H1 (cell line): ENCODE results near the gene FAT3. TPM values are rescaled to one million over a fixed set of nuclear protein-coding genes. Genes with fewer than 3 reads are reported as not detected.

Experiments used
- CTCF ChIA-PET: fragments of 300-600 bp; sonication (Branson Sonifier 250); formaldehyde crosslinking; loops from one replicate; lab custom pipeline; 2021; ENCODE audit not compliant: partially characterized antibody; lab: Charles Lee
- POLR2A ChIA-PET: fragments of 300-600 bp; sonication (Branson Sonifier 250); formaldehyde crosslinking; loops from one replicate; lab custom pipeline; 2021; ENCODE audit warnings: inconsistent platforms; ENCODE audit not compliant: partially characterized antibody; lab: Charles Lee
- DNase-seq, 2 experiments: peaks; one replicate each; pipeline versions ENCODE4 v3.0.0 to v3.0.0-alpha.2; 2010 to 2022; ENCODE audit warnings: low spot score in 2 of 2, low read depth in 1 of 2, mixed read lengths in 1 of 2
- FAIRE-seq: peaks from 2 replicates; lab custom pipeline; 2011; peaks lifted over from hg19 to GRCh38; lab: Jason Lieb, UNC
- H2AFZ ChIP-seq: 2 replicates; pipeline ENCODE4 v1.8.1; 2012; ENCODE audit warnings: low read length, inconsistent platforms
- H2AK5ac ChIP-seq: 2 replicates; pipeline ENCODE4 v1.6.1; 2013; ENCODE audit warnings: low read depth, low read length
- H2BK120ac ChIP-seq: replicated peaks from 2 replicates; pipeline ENCODE3; 2013; ENCODE audit warnings: low read depth, low read length, inconsistent platforms
- H2BK12ac ChIP-seq: 2 replicates; pipeline ENCODE4 v1.6.1; 2013; ENCODE audit warnings: low read depth, low read length
- H2BK15ac ChIP-seq: 2 replicates; pipeline ENCODE4 v1.6.1; 2013; ENCODE audit warnings: low read length
- H2BK20ac ChIP-seq: 2 replicates; pipeline ENCODE4 v1.6.1; 2013; ENCODE audit warnings: low read length
- H2BK5ac ChIP-seq: 2 replicates; pipeline ENCODE4 v1.6.1; 2013; ENCODE audit warnings: low read depth, low read length
- H3K14ac ChIP-seq: 2 replicates; pipeline ENCODE4 v1.6.1; 2013; ENCODE audit warnings: inconsistent platforms; ENCODE audit not compliant: insufficient read length
- H3K18ac ChIP-seq: 2 replicates; pipeline ENCODE4 v1.6.1; 2013; ENCODE audit warnings: low read length; ENCODE audit errors: extremely low read depth
- H3K23ac ChIP-seq: 2 replicates; pipeline ENCODE4 v1.6.1; 2013; ENCODE audit warnings: inconsistent platforms; ENCODE audit not compliant: insufficient read length
- H3K23me2 ChIP-seq: 2 replicates; pipeline ENCODE4 v1.6.1; 2013; ENCODE audit warnings: low read depth, low read length
- H3K27ac ChIP-seq: 2 replicates; pipeline ENCODE4 v1.6.1; 2011; ENCODE audit warnings: low read depth, low read length, inconsistent platforms
- H3K27me3 ChIP-seq, 4 experiments: replicated peaks in 1 of 4; 1 replicate in 1 of 4; 2 replicates in 3 of 4; pipeline versions ENCODE4 v1.6.1 to v1.8.1; 2011 to 2013; ENCODE audit warnings: low read length in 3 of 4, mild to moderate bottlenecking in 3 of 4, inconsistent platforms in 2 of 4, mixed read lengths in 2 of 4, moderate library complexity in 1 of 4; ENCODE audit not compliant: control insufficient read depth in 3 of 4, insufficient read depth in 3 of 4; ENCODE audit errors: extremely low read depth in 1 of 4
- H3K36me3 ChIP-seq, 4 experiments: 2 replicates each; pipeline versions ENCODE4 v1.6.1 to v1.8.1; 2011 to 2013; ENCODE audit warnings: mild to moderate bottlenecking in 4 of 4, low read length in 3 of 4, moderate library complexity in 2 of 4, control low read depth in 1 of 4, inconsistent platforms in 1 of 4; ENCODE audit not compliant: insufficient read depth in 4 of 4, control insufficient read depth in 2 of 4
- H3K4ac ChIP-seq: replicated peaks from 2 replicates; pipeline ENCODE3; 2013; ENCODE audit warnings: low read length, low read depth, mixed read lengths, inconsistent platforms; ENCODE audit not compliant: insufficient read length
- H3K4me1 ChIP-seq, 4 experiments: replicated peaks in 1 of 4; 1 replicate in 1 of 4; 2 replicates in 3 of 4; pipeline versions ENCODE4 v1.6.1 to v1.8.1; 2011 to 2013; ENCODE audit warnings: low read length in 3 of 4, inconsistent platforms in 2 of 4, mixed read lengths in 1 of 4; ENCODE audit not compliant: insufficient read depth in 4 of 4, control insufficient read depth in 3 of 4
- H3K4me2 ChIP-seq, 2 experiments: 2 replicates each; pipeline versions ENCODE4 v1.6.1 to v1.8.1; 2011 to 2013; ENCODE audit warnings: low read depth in 2 of 2, low read length in 2 of 2, control low read depth in 1 of 2, inconsistent platforms in 1 of 2, mild to moderate bottlenecking in 1 of 2; ENCODE audit not compliant: insufficient read depth in 1 of 2
- H3K4me3 ChIP-seq, 4 experiments: fragments of 200-600, 300-600 bp in 1 of 4; sonication (generic), shearing (Covaris generic), sonication (Bioruptor Twin) in 1 of 4; 2 replicates each; pipeline versions ENCODE4 v1.5.1 to v1.8.1; 2011 to 2016; ENCODE audit warnings: low read length in 4 of 4, low read depth in 3 of 4, control low read depth in 2 of 4, inconsistent platforms in 2 of 4, mild to moderate bottlenecking in 2 of 4, mixed read lengths in 1 of 4, moderate library complexity in 1 of 4; ENCODE audit not compliant: insufficient read depth in 2 of 4; ENCODE audit errors: extremely low read depth in 1 of 4
- H3K56ac ChIP-seq: replicated peaks from 2 replicates; pipeline ENCODE3; 2013; ENCODE audit warnings: low read depth, mild to moderate bottlenecking, mixed read lengths, low read length, inconsistent platforms; ENCODE audit not compliant: insufficient read length
- H3K79me1 ChIP-seq: 2 replicates; pipeline ENCODE4 v1.6.1; 2013; ENCODE audit warnings: low read depth, low read length, control low read depth
- H3K79me2 ChIP-seq, 2 experiments: 2 replicates each; pipeline versions ENCODE4 v1.6.1 to v1.8.1; 2012 to 2013; ENCODE audit warnings: low read length in 2 of 2, mild to moderate bottlenecking in 2 of 2, inconsistent platforms in 1 of 2; ENCODE audit not compliant: insufficient read depth in 2 of 2, control insufficient read depth in 1 of 2
- H3K9ac ChIP-seq, 4 experiments: replicated peaks in 1 of 4; 1 replicate in 1 of 4; 2 replicates in 3 of 4; pipeline versions ENCODE4 v1.6.1 to v1.8.1; 2011 to 2013; ENCODE audit warnings: low read depth in 3 of 4, low read length in 3 of 4, control low read depth in 2 of 4, mild to moderate bottlenecking in 2 of 4, moderate library complexity in 2 of 4, inconsistent platforms in 1 of 4; ENCODE audit errors: extremely low read depth in 1 of 4
- H3K9me3 ChIP-seq, 2 experiments: 2 replicates each; pipeline versions ENCODE4 v1.6.1 to v1.8.1; 2012 to 2013; ENCODE audit warnings: mild to moderate bottlenecking in 2 of 2, moderate library complexity in 2 of 2, control low read depth in 1 of 2, inconsistent platforms in 1 of 2, low read depth in 1 of 2, low read length in 1 of 2, mixed read lengths in 1 of 2; ENCODE audit not compliant: insufficient read depth in 2 of 2
- H4K20me1 ChIP-seq, 2 experiments: replicated peaks in 1 of 2; 2 replicates each; pipeline versions ENCODE3 to v1.8.1; 2011 to 2013; ENCODE audit warnings: inconsistent platforms in 2 of 2, low read length in 2 of 2, mild to moderate bottlenecking in 1 of 2; ENCODE audit not compliant: insufficient read depth in 2 of 2, control insufficient read depth in 1 of 2
- H4K5ac ChIP-seq: 2 replicates; pipeline ENCODE4 v1.6.1; 2013; ENCODE audit warnings: low read length, low read depth, mixed read lengths, inconsistent platforms; ENCODE audit not compliant: insufficient read length
- H4K8ac ChIP-seq: 2 replicates; pipeline ENCODE4 v1.8.0; 2013; ENCODE audit warnings: mild to moderate bottlenecking, moderate library complexity, low read length, inconsistent platforms; ENCODE audit not compliant: insufficient read depth; ENCODE audit errors: extremely low read depth
- H4K91ac ChIP-seq: replicated peaks from 2 replicates; pipeline ENCODE3; 2013; ENCODE audit warnings: low read length, mixed read lengths, inconsistent platforms; ENCODE audit not compliant: insufficient read length
- ASH2L ChIP-seq: fragments of 200-600, 300-600 bp; sonication (generic); IDR thresholded peaks from one replicate; pipeline ENCODE4 v1.7.1; 2017; ENCODE audit warnings: low read length
- BCL11A ChIP-seq, 2 experiments: IDR thresholded peaks; one replicate each; pipeline ENCODE4 v1.6.1; 2011; ENCODE audit warnings: low read depth in 2 of 2, low read length in 2 of 2, mild to moderate bottlenecking in 2 of 2
- CBX8 ChIP-seq: fragments of 300-800, 300-1000 bp; sonication (generic); IDR thresholded peaks from 2 replicates; pipeline ENCODE4 v1.7.1; 2016; ENCODE audit warnings: low read depth, low read length, borderline replicate concordance
- CEBPB ChIP-seq: IDR thresholded peaks from 2 replicates; pipeline ENCODE4 v1.6.1; 2012; ENCODE audit warnings: low read depth, low read length
- CHD1 ChIP-seq: IDR thresholded peaks from 2 replicates; pipeline ENCODE4 v1.6.1; 2012; ENCODE audit warnings: low read depth, low read length, improper control_type of control experiment
- CHD2 ChIP-seq: IDR thresholded peaks from 2 replicates; pipeline ENCODE4 v1.6.1; 2012; ENCODE audit warnings: low read length, improper control_type of control experiment
- CREB1 ChIP-seq: IDR thresholded peaks from 2 replicates; pipeline ENCODE4 v1.6.1; 2012; ENCODE audit warnings: inconsistent platforms
- E2F6 ChIP-seq: IDR thresholded peaks from 2 replicates; pipeline ENCODE4 v1.6.1; 2012; ENCODE audit warnings: inconsistent platforms
- JUND ChIP-seq: IDR thresholded peaks from 2 replicates; pipeline ENCODE4 v1.6.1; 2011; ENCODE audit warnings: mild to moderate bottlenecking, improper control_type of control experiment, low read length
- KDM1A ChIP-seq: fragments of 200-600, 300-600 bp; sonication (generic); IDR thresholded peaks from 2 replicates; pipeline ENCODE4 v1.7.1; 2016; ENCODE audit warnings: mild to moderate bottlenecking, low read length, borderline replicate concordance
- KDM4A ChIP-seq: IDR thresholded peaks from one replicate; pipeline ENCODE4 v1.7.1; 2012; ENCODE audit warnings: low read depth, mild to moderate bottlenecking, moderate library complexity, low read length, inconsistent platforms; ENCODE audit not compliant: severe bottlenecking
- KDM5A ChIP-seq: fragments of 200-600 bp; IDR thresholded peaks from 2 replicates; pipeline ENCODE4 v1.7.1; 2012; ENCODE audit warnings: mild to moderate bottlenecking, low read length, inconsistent platforms, mixed read lengths
- NRF1 ChIP-seq: IDR thresholded peaks from 2 replicates; pipeline ENCODE4 v1.6.1; 2011; ENCODE audit warnings: mild to moderate bottlenecking, low read depth, low read length, improper control_type of control experiment
- SP4 ChIP-seq: IDR thresholded peaks from 2 replicates; pipeline ENCODE4 v1.6.1; 2012; ENCODE audit warnings: low read length, inconsistent platforms
- YY1 ChIP-seq: IDR thresholded peaks from 2 replicates; pipeline ENCODE4 v1.6.1; 2011; ENCODE audit warnings: low read depth, mild to moderate bottlenecking, low read length
- WGBS, 2 experiments: shearing (Covaris generic) in 1 of 2; methylation state at CpG; one replicate each; pipeline versions ENCODE4 v1.1.6 to v1.1.7; 2013 to 2015; ENCODE audit warnings: low lambda C conversion rate in 2 of 2, mixed read lengths in 2 of 2, inconsistent platforms in 1 of 2, low coverage in 1 of 2, missing lambda C conversion rate in 1 of 2; ENCODE audit not compliant: insufficient replicate concordance in 2 of 2, insufficient coverage in 1 of 2, insufficient read length in 1 of 2; ENCODE audit errors: extremely low coverage in 1 of 2, missing lambda C conversion rate in 1 of 2; 5-methylcytosine and 5-hydroxymethylcytosine counted together
- polyA plus RNA-seq, 7 experiments: library from polyadenylated mRNA; depleted of rRNA in 3 of 7; stranded (reverse) in 5 of 7; unstranded in 2 of 7; fragments of >200 nt in 5 of 7; fragments of 200-250 nt in 2 of 7; gene quantifications; 1 replicate in 5 of 7; 2 replicates in 1 of 7; 4 replicates in 1 of 7; pipeline versions ENCODE4 v1.2.1 to v1.2.3, GENCODE V29; 2011 to 2013; ENCODE audit warnings: missing spikeins in 2 of 7, mixed read lengths in 2 of 7
- total RNA-seq: library from RNA; stranded (reverse); fragmentation: NEBNext Ultra II Directional; extraction: Animal tissue kit (Norgen Biotek cat#: 25700); gene quantifications from 2 replicates; pipeline ENCODE4 v1.2.1, GENCODE V29; 2021

FAT3 gene
- total and polyA plus RNA-seq, 2 of the 8 experiments (the other 6 are each of a cell fraction or from before 2014, with no cell fraction given): 7.2 to 18.4 TPM

GRCh38 chr11:92259861-92260260 lies 35.2 kb downstream of the FAT3 start:
- Histone ChIP-seq H3K56ac (no peak overlapping the region), H4K91ac (no peak overlapping the region), H4K5ac (no peak overlapping the region), H3K18ac (no peak overlapping the region), H3K14ac (no peak overlapping the region), H2BK5ac (no peak overlapping the region), H3K27me3 (no peaks in the 10 kb centered on the region), H2BK20ac (no peak overlapping the region), H3K4me3 (no peak overlapping the region), H2AK5ac (no peak overlapping the region), H3K9ac (no peak overlapping the region), H3K27ac (no peak overlapping the region), H3K9me3 (no peaks in the 10 kb centered on the region), H2BK120ac (no peak overlapping the region), H3K4me1 (peaks cover 0 to 3% (median 0%) of the 10 kb centered on the region in 4 experiments; a peak in 1 of 7 replicates), H3K79me1 (no peaks in the 10 kb centered on the region), H2AFZ (no peak overlapping the region), H3K4ac (no peak overlapping the region), H4K20me1 (peaks cover 0 to 2% of the 10 kb centered on the region in 2 experiments), H4K8ac (no peak overlapping the region), H3K23me2 (no peaks in the 10 kb centered on the region), H2BK15ac (no peak overlapping the region), H3K4me2 (no peak overlapping the region), H3K23ac (no peak overlapping the region), H3K36me3 (no peaks in the 10 kb centered on the region), H3K79me2 (peaks cover 0 to 19% of the 10 kb centered on the region in 2 experiments; a peak in 2 of 4 replicates), H2BK12ac (no peak overlapping the region)
- CTCF ChIA-PET: interaction anchor here (1.2 to 1.4 kb wide), 2 partner anchors 10 to 13 kb away, joined by 3 to 5 read pairs; no protein-coding TSS in a partner anchor
- WGBS, 2 experiments: 92% methylated on average over 4 of the region's 4 CpGs; no CpG with 5 or more reads in 1 of the 2 experiments
- FAIRE-seq (no peak), DNase-seq (no peak)
- POLR2A ChIA-PET: no interaction called here
- TF ChIP-seq CHD1: no peak
- TF ChIP-seq E2F6: no peak
- no peak for TF ChIP-seq CHD2
- TF ChIP-seq KDM1A: no peak
- TF ChIP-seq NRF1: no peak
- TF ChIP-seq YY1: no peak
- no peak for TF ChIP-seq BCL11A (IDR thresholded peaks at IDR 0.05; ENCODE audit: low read depth in 2 of 2, low read length in 2 of 2)
- no peak for TF ChIP-seq JUND
- TF ChIP-seq CEBPB: no peak
- no peak for TF ChIP-seq SP4
- no peak for TF ChIP-seq CBX8
- no peak for TF ChIP-seq ASH2L
- no peak for TF ChIP-seq CREB1
- no peak for TF ChIP-seq KDM4A
- TF ChIP-seq KDM5A: no peak
